Cardiac muscle cell (in vitro differentiated cells and primary cell): Measurements from ENCODE around the gene PEAR1. TPM values are rescaled to one million over a fixed set of nuclear protein-coding genes. Genes with fewer than 3 reads are reported as not detected.

Experiments used
- DNase-seq, 2 donors: peaks; one replicate each; pipeline versions ENCODE4 v3.0.0 to v3.0.0-alpha.2; 2010 to 2017; ENCODE audit warnings: low read depth in 1 of 2, low spot score in 1 of 2
- H3K27ac ChIP-seq: fragments of 200-600 bp; sonication (generic); 2 replicates; pipeline ENCODE4 v1.5.1; 2016
- H3K27me3 ChIP-seq: fragments of 200-600 bp; sonication (generic); 2 replicates; pipeline ENCODE4 v1.6.0; 2016; ENCODE audit warnings: control low read depth
- H3K36me3 ChIP-seq: fragments of 200-600 bp; sonication (generic); 2 replicates; pipeline ENCODE4 v1.5.1; 2016; ENCODE audit warnings: control low read depth
- H3K4me1 ChIP-seq: fragments of 200-600 bp; sonication (generic); 2 replicates; pipeline ENCODE4 v1.8.1; 2017; ENCODE audit warnings: low read depth, mild to moderate bottlenecking, mixed run types
- H3K4me3 ChIP-seq: fragments of 200-600 bp; sonication (generic); 2 replicates; pipeline ENCODE4 v1.5.1; 2016; ENCODE audit warnings: mild to moderate bottlenecking
- H3K9me3 ChIP-seq: fragments of 200-600 bp; sonication (generic); 2 replicates; pipeline ENCODE4 v1.5.1; 2017; ENCODE audit warnings: low read depth, mild to moderate bottlenecking, control low read depth
- polyA plus RNA-seq: library from polyadenylated mRNA; unstranded; fragments of >200 nt; fragmentation: Nextera tagmentation; extraction: Ambion mirVana; gene quantifications from 2 replicates; pipeline ENCODE4 v1.2.1, GENCODE V29; 2016
- total RNA-seq: library from RNA; depleted of rRNA; stranded (reverse); fragments of >200 nt; gene quantifications from 2 replicates; pipeline ENCODE4 v1.2.3, GENCODE V29; 2016
- TF ChIP-seq, protein P1 (sequence below): IDR thresholded peaks from 2 replicates; pipeline ENCODE4 v1.5.1; 2012; ENCODE audit warnings: low read depth, mild to moderate bottlenecking, low read length

PEAR1 gene
- total and polyA plus RNA-seq, 2 experiments from 2014 or later, result 0.57 to 1.1 TPM

DNA sequence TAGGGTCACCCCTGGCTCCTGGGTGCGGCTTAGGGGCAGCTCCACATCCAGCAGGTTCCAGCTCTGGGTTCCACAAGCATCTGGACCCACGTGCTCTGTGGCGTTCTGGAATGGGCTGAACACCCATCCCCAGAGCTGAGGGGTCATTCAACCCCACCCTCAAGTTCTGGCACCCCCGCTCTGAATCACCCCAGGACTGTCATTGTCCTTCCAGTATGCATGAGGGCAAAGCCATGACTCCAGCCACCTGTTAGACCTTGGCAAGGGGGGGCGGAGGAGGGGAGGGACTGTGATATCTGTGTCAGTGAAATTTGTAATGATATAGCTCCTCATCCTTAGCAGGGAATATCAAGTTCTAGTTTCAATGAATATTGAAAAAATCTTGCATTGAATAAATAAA is 46.9 kb upstream of the PEAR1 start:
- Histone ChIP-seq H3K4me1 (peaks cover 6% of the 10 kb centered on the region), H3K4me3 (no peak overlapping the region), H3K27ac (no peak overlapping the region), H3K9me3 (no peaks in the 10 kb centered on the region), H3K27me3 (peaks cover 94% of the 10 kb centered on the region), H3K36me3 (no peaks in the 10 kb centered on the region)
- TF ChIP-seq, protein P1, sequence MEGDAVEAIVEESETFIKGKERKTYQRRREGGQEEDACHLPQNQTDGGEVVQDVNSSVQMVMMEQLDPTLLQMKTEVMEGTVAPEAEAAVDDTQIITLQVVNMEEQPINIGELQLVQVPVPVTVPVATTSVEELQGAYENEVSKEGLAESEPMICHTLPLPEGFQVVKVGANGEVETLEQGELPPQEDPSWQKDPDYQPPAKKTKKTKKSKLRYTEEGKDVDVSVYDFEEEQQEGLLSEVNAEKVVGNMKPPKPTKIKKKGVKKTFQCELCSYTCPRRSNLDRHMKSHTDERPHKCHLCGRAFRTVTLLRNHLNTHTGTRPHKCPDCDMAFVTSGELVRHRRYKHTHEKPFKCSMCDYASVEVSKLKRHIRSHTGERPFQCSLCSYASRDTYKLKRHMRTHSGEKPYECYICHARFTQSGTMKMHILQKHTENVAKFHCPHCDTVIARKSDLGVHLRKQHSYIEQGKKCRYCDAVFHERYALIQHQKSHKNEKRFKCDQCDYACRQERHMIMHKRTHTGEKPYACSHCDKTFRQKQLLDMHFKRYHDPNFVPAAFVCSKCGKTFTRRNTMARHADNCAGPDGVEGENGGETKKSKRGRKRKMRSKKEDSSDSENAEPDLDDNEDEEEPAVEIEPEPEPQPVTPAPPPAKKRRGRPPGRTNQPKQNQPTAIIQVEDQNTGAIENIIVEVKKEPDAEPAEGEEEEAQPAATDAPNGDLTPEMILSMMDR, result no peak
- DNase-seq, result no peak

DNA sequence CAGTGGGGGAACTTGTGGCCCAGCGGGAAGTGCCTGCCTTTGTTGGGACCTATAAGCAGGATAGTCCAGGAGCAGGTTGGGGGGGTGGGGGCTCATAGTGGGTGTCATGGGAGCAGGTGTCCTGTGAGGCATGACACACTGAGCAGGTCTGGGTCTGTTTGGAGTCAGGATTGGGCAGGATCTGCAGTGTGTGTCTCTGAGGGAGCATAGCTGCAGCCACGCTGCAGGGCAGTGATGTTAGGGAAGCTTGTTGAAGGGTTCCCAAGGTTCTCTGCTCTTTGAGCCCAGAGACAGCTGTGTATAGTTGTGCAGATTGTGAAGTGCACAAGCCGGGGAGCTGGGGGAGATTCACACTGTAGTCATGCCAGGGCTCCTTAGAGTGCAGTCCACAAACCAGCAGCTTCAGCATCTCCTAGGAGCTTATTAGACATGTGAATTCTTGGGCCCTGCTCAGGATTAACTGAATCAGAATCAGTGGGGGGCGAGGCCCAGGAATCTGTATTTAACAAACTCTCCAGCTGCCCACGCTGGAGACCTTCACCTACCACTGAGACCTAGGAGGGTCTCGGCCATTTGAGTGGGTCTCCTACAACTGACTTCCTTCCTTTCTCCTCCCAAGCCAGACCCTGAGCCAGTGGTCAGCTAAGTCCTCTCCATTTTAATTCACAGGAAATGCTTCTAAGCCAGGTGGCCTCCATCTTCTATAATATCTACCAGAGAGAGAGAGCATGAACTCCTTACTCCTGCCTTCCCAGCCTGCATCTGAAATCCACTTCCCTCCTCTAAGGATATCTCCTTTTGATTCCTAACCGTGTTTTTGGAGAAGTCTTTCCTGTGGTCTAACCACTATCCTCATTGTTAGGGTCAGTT is 45.7 kb upstream of the PEAR1 start:
- H3K4me3 ChIP-seq, result no peak overlapping the region
- H3K36me3 ChIP-seq, result no peaks in the 10 kb centered on the region
- peaks cover 84% of the 10 kb centered on the region for H3K27me3 ChIP-seq
- TF ChIP-seq, protein P1, result no peak
- no peak for DNase-seq
- no peaks in the 10 kb centered on the region for H3K9me3 ChIP-seq
- no peak overlapping the region for H3K27ac ChIP-seq
- peaks cover 6% of the 10 kb centered on the region for H3K4me1 ChIP-seq

DNA sequence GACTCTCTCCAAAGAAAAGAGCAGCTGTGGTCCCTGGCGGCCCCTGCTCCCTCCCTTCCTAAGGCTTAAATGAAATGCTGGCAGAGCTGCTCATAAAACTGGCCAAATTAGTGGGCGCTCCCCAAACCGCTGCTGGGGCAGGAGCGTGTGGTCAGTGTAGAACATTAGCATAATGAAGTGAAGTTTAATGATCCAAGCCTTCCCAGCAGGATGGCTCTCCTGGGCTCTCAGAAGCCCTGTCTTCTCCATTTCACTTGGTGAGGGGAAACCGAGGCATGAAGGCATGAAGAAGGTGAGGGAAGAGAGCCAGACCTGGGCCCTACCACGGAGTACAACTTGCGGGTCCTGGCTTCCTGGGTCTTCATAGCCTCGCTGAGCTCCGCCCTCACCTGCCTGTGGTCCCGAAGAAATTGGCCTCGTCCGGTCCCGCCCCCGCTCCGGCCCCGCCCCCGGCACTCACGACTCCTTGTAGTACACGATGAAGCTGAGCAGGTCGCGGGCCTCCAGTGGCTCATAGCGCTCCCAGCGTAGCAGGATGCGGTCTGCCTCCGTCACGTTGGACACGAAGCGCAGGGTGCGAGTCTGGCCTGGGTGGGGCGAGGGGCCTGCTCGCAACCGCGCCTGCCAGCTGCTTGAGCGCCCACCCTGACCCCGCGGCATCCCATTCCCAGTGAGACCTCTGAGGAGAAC is 44.9 kb upstream of the PEAR1 start:
- peak; percentile 21 to 32 for DNase-seq
- Histone ChIP-seq H3K9me3 (no peaks in the 10 kb centered on the region), H3K36me3 (no peaks in the 10 kb centered on the region), H3K27ac (no peak overlapping the region), H3K27me3 (peaks cover 76% of the 10 kb centered on the region), H3K4me1 (peaks cover 6% of the 10 kb centered on the region), H3K4me3 (no peak overlapping the region)
- TF ChIP-seq, protein P1, result no peak

DNA sequence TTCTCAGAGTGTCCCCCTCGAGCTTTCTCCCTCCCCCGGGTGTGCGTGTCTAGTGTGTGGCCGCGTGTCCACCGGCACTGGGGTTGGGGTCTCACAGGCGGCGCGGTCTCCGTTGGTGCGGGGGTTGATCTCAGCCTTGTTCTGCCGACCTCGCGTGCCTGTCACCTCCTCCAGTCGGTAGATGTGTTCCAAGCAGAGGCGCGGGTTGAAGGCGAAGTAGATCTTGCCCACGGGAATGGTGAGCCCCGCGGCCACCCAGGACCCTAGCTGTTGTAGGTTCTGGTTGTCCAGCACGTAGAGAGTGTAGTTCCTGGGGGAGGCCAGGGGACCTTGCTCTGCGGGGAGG is 44.4 kb upstream of the PEAR1 start:
- H3K9me3 ChIP-seq, result no peaks in the 10 kb centered on the region
- H3K27me3 ChIP-seq, result peaks cover 71% of the 10 kb centered on the region
- no peak overlapping the region for H3K4me3 ChIP-seq
- TF ChIP-seq, protein P1, result no peak
- peaks cover 6% of the 10 kb centered on the region for H3K4me1 ChIP-seq
- H3K27ac ChIP-seq, result no peak overlapping the region
- no peaks in the 10 kb centered on the region for H3K36me3 ChIP-seq
- no peak for DNase-seq

DNA sequence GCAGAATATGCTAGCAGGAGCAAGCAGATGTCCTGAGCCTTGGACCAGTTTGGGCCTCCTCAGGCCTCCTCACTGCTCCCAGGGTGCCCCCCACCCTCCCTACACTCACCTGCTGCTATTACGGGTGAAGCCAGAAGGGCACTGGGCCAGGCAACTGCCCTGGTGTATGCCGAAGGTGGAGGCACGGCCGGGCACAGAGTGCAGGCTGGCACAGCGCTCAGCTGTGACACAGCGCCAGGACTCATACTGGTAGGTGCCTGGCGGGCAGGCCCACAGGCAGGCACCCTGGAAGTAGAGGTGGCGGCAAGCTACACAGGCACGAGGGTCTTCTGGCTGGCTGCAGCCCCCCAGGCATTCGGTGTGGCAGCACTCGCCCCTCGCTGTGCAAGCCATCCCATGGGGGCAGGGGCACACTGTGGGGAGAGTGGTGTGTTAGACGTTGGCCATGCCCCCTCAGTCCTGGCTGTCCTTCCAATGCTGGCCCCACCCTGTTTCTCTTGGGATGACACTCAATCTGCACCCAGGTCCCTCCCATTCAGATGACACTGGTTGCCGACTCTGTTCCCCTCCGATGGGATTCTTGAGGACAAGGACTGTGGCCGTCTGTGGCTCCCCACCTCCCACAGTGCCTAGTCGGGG is 41.6 kb upstream of the PEAR1 start:
- no peak for DNase-seq
- H3K27me3 ChIP-seq, result peaks cover 46% of the 10 kb centered on the region
- no peak overlapping the region for H3K27ac ChIP-seq
- no peaks in the 10 kb centered on the region for H3K9me3 ChIP-seq
- TF ChIP-seq, protein P1, result no peak
- H3K4me1 ChIP-seq, result no peaks in the 10 kb centered on the region
- no peak overlapping the region for H3K4me3 ChIP-seq
- no peaks in the 10 kb centered on the region for H3K36me3 ChIP-seq
